CD4-positive, alpha-beta T cell treated with Interleukin-10 for 1 hour (primary cell): ENCODE data around the gene THSD7A.

Source experiments
- DNase-seq: peaks from one replicate; pipeline ENCODE4 v3.0.0-alpha.2; 2020

The THSD7A gene

GRCh38 chr7:11374629-11375028 lies 457.4 kb downstream of the THSD7A start:
- no peak for DNase-seq

GRCh38 chr7:11373546-11374142 lies 458.4 kb downstream of the THSD7A start:
- DNase-seq = no peak

- DNase-seq = no peak
Observed at GRCh38 chr7:11369696-11370095, 462.3 kb downstream of the THSD7A start.

- DNase-seq = no peak
Observed at GRCh38 chr7:11366118-11366517, 465.9 kb downstream of the THSD7A start.

- DNase-seq = no peak
Observed at GRCh38 chr7:11358637-11359036, 473.4 kb downstream of the THSD7A start.

GRCh38 chr7:11355399-11356005 lies 476.5 kb downstream of the THSD7A start:
- DNase-seq = no peak

GRCh38 chr7:11346302-11346701 lies 485.7 kb downstream of the THSD7A start:
- DNase-seq = no peak

GRCh38 chr7:11345621-11346020 lies 486.4 kb downstream of the THSD7A start:
- no peak for DNase-seq

GRCh38 chr7:11343818-11344413 lies 488.1 kb downstream of the THSD7A start:
- DNase-seq = peak; percentile 41

GRCh38 chr7:11343136-11343535 lies 488.9 kb downstream of the THSD7A start:
- no peak for DNase-seq

GRCh38 chr7:11341285-11341944 lies 490.6 kb downstream of the THSD7A start:
- DNase-seq = no peak

GRCh38 chr7:11336432-11336831 lies 495.6 kb downstream of the THSD7A start:
- no peak for DNase-seq

- no peak for DNase-seq
Observed at GRCh38 chr7:11335947-11336346, 496.1 kb downstream of the THSD7A start.

- no peak for DNase-seq
Observed at GRCh38 chr7:11332865-11333228, 499.2 kb downstream of the THSD7A start.

- DNase-seq = no peak
Observed at GRCh38 chr7:11332186-11332864, 499.7 kb downstream of the THSD7A start.

- DNase-seq = no peak
Observed at GRCh38 chr7:11331128-11332102, 500.6 kb downstream of the THSD7A start.

GRCh38 chr7:11330717-11331116 lies 501.3 kb downstream of the THSD7A start:
- DNase-seq = no peak

GRCh38 chr7:11330208-11330607 lies 501.8 kb downstream of the THSD7A start:
- DNase-seq = no peak

- DNase-seq = no peak
Observed at GRCh38 chr7:11329626-11330025, 502.4 kb downstream of the THSD7A start.

- no peak for DNase-seq
Observed at GRCh38 chr7:11328309-11328708, 503.7 kb downstream of the THSD7A start.

GRCh38 chr7:11327633-11328032 lies 504.4 kb downstream of the THSD7A start:
- DNase-seq = no peak
